GM19043 (cell line): ENCODE measurements around the gene KCNQ5.
A peak's percentile ranks its signal among the peaks of the same experiment; 100 is the strongest.

Source experiments
- ATAC-seq: cut with Tn5 transposase; IDR thresholded peaks from one replicate; pipeline ENCODE4 v1.9.1; 2021; ENCODE audit warnings: low read depth; ENCODE audit not compliant: unreplicated experiment

The KCNQ5 gene

DNA sequence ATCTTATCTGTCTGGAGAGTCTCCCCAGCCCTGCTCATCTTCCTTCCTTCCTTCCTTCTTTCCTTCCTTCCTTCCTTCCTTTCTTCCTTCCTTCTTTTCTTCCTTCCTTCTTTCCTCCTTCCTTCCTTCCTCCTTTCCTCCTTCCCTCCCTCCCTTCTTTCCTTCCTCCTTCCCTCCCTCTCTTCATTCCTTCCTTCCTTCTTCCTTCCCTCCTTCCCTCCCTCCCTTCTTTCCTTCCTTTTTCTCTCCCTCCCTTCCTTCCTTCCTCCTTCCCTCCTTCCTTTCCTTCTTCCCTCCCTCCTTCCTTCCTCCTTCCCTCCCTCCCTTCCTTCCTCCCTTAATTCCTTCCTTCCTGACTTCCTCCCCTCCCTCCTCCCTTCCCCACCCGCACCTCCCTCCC is 319.4 kb downstream of the KCNQ5 start:
- ATAC-seq = no peak

DNA sequence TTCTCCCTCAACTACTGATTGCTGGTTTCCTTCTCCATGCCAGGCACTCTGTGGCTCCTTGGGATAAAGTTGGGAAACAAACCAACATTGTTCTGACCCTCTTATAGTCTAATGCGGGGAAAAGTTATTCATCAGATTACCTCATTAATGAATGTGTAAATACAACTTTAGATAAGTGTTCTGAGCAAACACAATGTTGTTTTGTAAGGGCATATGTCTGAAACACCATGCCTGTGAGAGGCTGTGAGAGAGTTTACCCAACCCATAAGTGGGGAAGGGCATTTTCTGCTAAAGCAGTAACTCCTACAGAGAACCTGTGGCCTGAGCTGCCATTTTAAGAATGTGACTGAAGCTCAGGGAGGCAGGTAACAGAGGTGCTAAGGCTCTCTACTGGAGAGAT is 319.9 kb downstream of the KCNQ5 start:
- ATAC-seq = no peak

DNA sequence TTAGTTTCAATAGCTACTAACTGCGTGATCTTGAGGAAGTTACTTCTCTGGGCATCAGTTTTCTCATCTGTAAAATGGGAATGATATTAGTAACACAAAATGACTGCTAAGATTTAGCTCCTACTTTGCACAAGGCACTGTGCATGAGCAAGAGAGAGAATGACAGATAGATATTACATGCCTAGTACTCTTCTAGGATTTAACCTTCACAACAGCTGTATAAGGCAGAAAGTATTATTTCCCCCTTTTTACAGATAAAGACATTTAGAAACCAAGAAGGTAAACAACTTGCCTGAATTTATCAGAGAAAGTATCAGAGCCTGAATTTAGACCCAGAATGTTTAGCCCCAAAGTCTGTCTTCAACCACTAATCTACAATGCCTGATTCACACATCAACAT is 321.8 kb downstream of the KCNQ5 start:
- ATAC-seq = no peak

DNA sequence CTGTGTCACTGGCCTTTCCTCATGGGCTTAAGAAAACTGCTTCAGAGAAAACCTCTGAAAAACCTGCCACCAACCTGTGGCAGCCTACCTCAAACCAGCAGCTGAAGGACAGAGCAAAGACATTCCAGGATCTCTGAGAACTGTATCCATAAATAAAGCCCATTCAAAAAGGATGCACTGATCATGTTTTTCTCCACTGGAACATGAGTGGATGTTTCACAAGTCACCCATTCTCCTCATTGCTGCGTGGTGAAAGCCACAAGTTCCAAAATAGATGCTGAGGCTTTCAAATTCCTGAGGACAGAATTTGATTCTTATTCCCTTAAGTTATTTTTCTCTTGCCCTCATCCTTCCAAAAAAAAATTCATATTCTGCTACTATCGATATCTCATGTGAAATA is 322.8 kb downstream of the KCNQ5 start:
- ATAC-seq = no peak

DNA sequence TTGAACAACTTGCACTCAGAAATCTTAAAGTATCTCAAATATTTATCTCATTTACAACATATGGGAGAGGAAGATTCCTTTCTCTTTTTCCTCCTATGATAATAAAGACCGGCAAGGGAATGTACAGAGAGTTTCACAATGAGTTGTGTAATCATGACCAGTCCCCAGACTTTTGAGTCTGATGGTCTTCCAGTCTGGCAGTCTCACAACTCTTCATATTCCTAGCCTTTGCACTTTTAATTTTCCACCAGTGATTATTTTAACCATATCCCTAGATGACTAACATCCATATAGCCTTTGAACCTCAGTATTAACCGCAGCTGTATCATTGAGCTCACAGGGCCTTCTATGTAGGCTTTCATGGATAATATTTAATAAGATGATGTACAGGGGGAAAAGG is 324.9 kb downstream of the KCNQ5 start:
- ATAC-seq = no peak

DNA sequence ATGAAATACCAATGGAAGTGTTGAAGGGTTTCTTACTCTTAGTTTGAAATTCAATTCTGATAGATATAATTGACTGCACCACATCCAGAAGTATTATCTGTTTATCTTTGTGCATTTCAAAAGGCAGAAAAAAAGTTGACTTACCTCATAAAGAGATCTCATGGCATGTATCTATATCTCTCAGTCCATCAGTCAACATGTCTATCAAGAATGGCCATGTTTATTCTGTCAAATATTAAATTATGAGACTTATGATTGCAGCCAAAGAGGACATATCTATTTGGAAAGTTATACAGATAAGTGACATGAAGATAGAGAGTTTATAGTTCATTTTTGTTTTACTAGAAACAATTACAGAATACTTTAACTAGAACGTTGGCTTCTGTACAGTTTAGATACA is 325.7 kb downstream of the KCNQ5 start:
- no peak for ATAC-seq

DNA sequence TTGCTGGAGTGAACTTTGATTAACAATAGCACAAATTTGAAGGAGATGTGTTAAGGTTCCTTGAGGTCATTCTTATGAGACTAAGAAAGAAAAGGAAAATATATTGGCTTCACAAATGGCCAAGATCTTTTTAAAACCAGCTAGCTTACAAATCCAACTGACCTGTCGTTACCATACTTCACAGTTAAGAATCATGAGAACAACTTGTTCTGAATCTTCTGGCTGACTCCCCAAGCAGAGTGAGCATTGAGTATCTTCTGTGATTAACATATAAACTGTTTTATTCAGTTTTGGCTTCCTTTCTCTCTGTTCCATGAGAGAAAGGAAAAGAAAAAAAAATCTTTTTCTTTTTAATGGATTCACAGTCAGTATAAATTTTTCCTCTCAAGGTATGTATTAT is 326.3 kb downstream of the KCNQ5 start:
- ATAC-seq = no peak

DNA sequence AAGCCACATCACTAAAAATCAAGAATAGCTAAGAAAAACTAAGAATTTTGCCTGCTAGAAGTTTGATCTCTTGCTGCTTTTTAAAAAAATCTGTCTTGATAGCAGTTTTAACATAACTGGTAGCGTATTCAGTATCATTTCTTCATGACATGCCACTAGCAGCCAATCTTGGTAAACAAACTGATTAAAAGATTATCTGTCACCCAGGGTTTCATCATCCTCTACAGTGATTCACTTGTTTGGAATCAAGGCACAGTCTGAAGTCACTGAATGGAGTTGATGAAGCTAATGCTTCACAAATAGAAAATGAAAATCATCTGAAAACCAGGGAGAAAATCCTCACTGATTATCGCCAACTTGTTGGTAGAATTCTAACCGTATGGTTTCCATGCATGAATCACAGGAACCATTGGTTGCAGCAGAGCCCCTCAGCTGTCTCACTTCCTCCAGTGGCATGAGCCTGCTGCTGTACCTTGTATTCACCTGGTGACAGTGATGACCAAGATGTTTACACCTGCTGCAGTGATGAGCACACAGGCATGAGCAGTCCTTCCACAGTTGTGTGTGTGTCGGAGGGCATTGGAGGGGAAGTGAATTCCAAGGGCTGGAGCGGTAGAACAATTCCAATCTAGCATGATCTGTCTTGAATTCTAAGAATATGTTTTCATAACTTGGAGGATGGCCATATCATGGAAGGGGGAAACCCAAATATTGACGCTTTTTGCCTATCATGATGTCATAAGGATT is 328.4 kb downstream of the KCNQ5 start:
- ATAC-seq = no peak

DNA sequence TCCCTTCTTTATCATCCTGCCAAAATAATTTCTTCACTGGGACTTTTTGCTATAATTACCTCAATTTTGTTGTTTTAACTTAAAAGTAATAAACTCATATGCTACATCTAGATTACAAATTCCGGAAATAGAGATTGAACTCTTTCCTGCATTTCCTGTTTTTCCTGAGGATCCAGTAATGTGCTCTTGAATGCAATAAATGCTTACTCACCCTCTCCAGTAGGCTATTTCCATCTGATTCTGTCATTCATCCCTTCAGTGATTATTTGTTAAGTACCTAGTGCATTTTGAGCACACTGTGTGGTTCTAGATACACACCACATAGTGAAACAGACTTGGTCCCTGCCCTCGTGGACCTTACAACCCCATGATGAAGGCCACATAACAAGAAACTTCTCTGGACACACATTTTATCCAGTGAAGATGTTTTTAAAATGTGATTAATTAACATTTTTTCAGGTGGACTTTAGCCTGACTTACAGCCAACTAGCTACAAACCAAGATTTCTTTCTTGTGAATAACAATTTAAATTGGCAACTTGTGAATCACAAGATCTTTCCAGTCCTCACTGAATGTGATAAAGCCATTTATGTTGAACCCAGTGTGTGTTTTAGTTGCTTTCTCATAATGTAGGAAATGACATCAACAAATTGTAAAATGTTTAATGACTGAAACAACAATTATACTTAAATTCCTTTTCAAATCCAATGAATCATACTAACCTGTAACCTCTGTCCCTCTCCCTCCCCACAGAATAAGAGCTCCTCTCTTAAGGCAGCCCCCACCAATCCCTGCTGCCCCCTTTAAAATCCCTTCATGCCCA is 331.2 kb downstream of the KCNQ5 start:
- ATAC-seq = no peak

DNA sequence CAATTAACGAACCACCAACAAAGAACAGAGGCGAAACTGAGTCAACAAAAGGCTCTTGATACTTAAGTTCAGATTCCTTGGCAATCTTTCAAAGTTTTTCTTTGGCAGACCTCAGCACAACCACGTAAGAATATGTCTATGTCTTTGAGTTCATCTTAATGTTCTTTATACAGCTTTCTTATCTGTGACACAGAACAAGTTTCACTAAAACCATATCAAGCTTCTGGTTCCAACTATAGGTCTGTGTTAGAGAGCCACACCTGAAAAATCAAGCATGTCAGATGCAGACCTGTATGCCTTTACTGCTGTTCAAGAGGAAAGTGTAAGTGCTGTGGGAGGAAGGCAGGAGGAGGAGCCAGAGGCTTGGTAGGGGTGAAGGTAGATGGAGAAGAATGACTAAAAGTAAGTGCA is 332.1 kb downstream of the KCNQ5 start:
- no peak for ATAC-seq

DNA sequence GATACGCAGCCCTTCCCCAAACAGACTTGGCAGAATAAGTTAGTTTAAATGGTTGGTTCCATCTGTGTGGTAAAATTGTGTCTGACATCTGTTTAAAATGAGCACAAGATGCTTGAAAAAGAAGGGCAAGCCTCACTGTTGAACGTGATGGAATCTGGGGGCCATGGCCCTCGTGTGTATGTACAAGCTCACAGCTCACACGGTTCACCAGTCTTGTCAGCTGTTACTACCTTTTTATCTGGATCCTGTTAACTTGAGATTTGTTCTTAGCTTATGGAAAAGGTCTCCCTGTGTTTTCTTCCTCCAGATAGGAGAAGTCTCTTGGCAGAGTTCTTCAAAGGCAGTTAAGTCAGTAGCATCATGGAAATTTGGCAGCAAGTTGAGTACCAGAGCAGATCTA is 332.9 kb downstream of the KCNQ5 start:
- no peak for ATAC-seq

DNA sequence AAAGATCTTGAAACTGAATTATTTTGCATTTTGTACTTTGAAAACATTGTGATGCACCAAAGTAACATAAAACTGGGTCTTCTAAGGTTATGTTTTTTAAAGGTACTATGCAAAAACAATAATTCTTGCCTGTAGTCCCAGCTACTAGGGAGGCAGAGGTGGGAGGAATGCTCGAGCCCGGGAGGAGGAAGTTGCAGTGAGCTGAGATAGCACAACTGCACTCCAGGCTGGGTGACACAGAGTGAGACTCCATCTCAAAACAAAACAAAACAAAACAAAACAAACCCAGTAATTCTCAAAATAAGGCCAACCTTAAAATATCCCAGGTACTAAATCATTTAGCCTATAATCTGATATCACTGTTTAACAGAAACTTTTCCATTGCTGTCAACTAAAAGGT is 333.8 kb downstream of the KCNQ5 start:
- no peak for ATAC-seq

DNA sequence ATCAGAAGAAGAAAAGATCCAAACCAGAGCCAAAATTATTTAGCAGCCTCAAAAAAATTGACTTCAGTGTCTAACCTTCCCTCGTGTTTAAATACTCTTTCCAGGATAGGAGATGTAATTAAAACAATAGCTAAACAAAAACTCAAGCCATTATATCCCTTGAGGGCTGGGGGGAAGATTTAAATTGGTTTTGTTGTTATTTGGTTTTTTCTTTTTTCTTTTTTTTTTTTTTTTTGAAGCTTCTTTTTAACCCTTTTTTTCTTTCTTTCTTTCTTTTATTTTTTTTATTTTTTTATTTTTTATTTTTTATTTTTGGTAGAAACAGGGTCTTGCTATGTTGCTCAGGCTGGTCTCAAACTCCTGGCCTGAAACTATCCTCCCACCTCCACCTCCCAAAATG is 334.4 kb downstream of the KCNQ5 start:
- ATAC-seq = no peak

DNA sequence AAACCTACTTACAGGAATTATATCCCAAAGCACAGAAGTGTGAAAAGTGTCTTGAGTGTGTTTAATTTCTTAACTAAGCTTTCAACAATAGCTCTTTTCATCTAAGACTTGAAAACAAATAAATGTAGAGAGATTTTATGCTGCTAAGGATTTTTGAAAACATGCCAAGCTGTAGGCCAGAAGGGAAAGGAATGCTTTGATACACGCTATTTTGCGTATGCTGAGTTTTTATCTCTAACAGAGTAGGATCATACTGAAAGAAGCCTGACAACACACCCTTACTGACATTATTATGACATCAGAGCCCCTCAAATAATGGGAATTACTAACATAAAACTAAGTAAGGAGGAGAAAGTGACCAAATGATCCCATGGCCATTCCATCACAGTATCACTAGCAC is 338.0 kb downstream of the KCNQ5 start:
- ATAC-seq = no peak

DNA sequence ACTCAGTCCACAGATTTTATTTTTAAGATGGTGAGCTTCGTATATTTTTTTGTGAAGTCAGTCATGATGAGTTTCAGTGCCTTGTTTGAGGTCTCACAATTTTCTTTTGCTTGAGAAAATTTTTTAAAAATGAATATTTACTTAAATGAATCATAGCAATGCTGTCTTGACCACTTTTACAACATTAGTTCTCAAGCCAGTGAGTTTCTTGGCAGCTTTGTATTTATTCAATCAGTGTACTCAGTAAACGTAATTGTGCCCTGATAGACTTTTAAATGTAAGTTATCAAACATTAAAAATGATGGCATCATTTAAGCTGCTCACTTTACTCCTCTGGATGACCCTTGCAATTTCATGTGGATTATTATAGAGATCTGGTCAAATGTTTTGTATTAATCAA is 342.1 kb downstream of the KCNQ5 start:
- no peak for ATAC-seq

DNA sequence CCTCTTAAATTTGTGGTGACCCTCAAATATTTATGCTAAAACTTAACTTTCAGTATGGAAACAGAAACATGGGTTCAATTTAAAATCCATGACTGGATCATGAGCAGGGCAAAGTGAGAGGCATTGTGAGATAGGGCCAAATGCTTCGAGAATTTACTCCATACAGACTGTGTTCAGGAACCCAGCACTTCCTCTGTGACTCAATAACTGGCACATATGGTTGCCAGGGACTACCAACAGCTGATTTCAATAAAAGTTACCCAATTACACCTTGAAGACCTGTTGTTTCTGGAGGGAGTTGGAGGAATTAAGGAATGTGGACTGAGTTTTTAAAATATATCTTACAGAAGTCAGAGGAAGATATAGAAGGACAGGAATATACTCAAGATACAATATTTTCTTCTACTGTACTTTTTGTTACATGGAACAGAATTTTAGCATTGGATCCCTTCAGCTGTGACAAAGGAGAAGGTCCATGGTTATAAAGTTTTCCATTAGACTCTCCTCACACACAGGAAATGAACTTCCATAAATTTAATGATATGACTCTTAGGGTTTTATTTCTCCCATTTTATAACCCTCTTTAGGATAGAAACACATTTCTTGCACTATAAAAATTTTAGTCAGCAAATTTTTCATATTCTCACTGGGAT is 344.9 kb downstream of the KCNQ5 start:
- ATAC-seq = no peak

DNA sequence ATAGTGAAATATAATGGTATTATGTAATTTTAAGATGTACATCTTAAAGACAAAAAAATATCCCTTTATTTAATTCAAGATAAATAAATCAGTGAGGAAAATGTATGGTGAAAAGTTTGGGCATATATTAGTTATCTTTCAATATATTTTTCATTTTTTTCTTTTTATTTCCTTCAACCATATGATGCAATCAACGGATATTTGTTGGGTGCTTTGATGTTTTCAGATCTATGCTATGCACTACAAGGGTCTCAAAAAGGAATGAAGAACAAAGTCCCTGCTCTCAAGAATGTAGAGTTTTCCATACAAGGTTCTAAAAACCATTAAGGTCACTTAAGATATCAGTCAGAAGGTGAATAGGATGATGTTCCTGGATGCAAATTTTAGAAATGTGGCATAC is 345.5 kb downstream of the KCNQ5 start:
- no peak for ATAC-seq

DNA sequence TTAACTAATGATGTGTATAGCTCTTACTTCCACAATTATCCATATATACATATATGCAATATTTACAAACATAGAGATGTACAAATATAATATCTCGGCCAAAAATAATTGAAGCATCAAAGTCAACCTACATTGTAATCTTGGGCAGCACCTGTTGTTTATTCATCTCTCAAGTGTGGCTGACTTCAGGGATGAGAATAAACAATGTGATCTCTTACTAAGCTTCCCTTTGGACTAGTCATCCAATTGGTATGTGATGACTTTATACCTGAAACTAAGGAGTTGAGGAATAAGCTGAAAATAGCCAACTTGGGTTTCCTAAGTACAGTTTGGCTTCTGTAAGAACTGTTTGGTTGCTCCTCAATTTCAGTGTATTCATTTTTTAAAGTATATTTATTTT is 346.8 kb downstream of the KCNQ5 start:
- ATAC-seq = no peak

DNA sequence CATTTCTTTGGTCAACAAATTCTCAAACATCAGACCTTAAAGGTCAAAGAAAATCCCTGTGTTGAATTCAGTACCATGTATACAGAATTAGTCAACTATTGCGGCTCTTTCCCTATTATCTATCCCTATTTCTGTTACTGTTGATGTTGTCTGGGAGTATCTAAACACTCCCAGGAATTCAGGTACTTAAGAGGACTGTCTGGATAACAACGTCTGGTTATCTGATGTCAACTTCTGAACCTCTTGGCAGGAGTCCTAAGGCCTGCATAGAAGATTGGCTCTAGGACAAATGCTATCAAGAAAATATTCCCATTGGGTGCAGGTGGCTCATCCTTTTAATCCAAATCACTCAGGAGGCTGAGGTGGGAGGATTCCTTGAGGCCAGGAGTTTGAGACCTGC is 347.8 kb downstream of the KCNQ5 start:
- no peak for ATAC-seq

DNA sequence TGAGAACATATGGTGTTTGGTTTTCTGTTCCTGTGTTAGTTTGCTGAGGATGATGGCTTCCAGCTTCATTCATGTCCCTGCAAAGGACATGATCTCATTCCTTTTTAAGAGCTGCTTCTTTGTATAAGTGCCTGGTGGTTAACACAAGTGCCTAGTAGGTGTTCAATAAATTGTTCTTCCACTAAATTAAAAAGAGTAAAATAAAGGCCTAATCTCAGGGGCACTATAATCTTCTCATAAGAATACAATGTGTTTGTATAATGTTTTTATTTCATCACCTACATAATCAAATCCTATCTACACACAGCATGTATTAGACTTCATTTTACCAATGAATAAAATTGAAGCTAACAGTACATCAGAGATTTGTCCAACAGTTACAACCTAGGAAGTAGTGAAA is 350.7 kb downstream of the KCNQ5 start:
- no peak for ATAC-seq

DNA sequence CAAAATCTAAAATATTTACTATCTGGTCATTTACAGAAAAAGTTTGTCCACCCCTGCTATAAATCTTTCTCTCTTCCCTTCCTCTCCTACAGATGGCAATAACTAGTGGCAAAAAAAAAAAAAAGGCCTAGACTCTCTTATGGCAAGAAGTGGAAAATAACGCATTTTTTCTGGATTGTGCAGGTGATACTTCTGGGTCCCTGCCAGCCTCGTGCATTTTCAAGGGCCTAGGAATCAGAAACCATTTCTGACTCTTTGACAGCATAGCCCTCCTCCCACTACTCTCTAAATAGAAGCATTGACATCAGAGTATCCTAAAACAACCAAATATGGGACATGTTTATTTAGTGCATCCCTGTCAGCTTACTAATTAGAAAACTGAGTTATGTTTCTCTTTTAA is 352.4 kb downstream of the KCNQ5 start:
- no peak for ATAC-seq

DNA sequence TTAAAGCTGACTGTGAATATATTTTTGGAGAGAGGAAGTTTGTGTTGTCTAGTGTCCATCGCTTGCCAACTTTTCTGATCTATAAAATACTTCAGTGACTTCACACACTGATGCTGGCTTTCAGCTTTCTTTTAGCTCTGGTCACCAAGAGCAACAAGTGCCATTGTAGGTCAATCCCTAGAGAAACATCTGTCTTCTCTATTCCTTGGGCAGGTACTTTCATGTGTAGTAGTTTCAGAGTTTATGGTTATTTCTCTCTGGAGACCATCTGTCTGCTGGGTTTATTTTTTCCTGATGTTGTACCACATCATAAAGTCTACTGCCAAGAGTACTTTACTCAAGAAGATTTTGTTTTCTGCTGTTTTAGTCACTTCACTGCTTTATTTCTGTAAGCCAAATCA is 353.5 kb downstream of the KCNQ5 start:
- peak; percentile 48 for ATAC-seq
